SK-N-SH (cell line): ENCODE results near the gene NOC2L. TPM values are rescaled to one million over a fixed set of nuclear protein-coding genes. Genes with fewer than 3 reads are reported as not detected.

Experiments used
- CTCF ChIA-PET: fragments of 300-600, 350-600 bp; formaldehyde crosslinking; extraction: SDS; loops from one replicate; lab custom pipeline; 2021; lab: Yijun Ruan, JAX
- POLR2A ChIA-PET: fragments of 350-600 bp; sonication (Branson Sonifier 250); formaldehyde crosslinking; extraction: SDS; loops from one replicate; lab custom pipeline; 2020; ENCODE audit warnings: antibody characterized with exemption, inconsistent platforms; lab: Yijun Ruan, JAX
- DNase-seq: peaks from one replicate; pipeline ENCODE4 v3.0.0; 2012
- H2AFZ ChIP-seq: fragments of 200-600 bp; sonication (generic); 2 replicates; pipeline ENCODE4 v1.8.1; 2016; ENCODE audit warnings: antibody characterized with exemption, mild to moderate bottlenecking, low read depth
- H3F3A ChIP-seq: fragments of 200-600 bp; sonication (generic); replicated peaks from 2 replicates; pipeline ENCODE3; 2016; ENCODE audit warnings: antibody characterized with exemption, mild to moderate bottlenecking; ENCODE audit not compliant: insufficient read depth
- H3K27ac ChIP-seq, 2 experiments: fragments of 200-500 bp in 1 of 2; fragments of 200-600 bp in 1 of 2; sonication (Bioruptor generic) in 1 of 2; sonication (generic), shearing (Covaris generic) in 1 of 2; 2 replicates each; pipeline versions ENCODE4 v1.5.1 to v1.6.1; 2014 to 2016; ENCODE audit warnings: low read depth in 2 of 2, inconsistent platforms in 1 of 2, low read length in 1 of 2, mild to moderate bottlenecking in 1 of 2, mixed read lengths in 1 of 2
- H3K27me3 ChIP-seq: fragments of 200-600 bp; sonication (generic), shearing (Covaris generic); 2 replicates; pipeline ENCODE4 v1.6.1; 2016; ENCODE audit warnings: mixed run types; ENCODE audit not compliant: insufficient read depth
- H3K36me3 ChIP-seq, 2 experiments: fragments of 200-500 bp in 1 of 2; fragments of 200-600 bp in 1 of 2; sonication (Bioruptor generic) in 1 of 2; sonication (generic) in 1 of 2; replicated peaks in 1 of 2; 2 replicates each; pipeline versions ENCODE3 to v1.5.1; 2014 to 2016; ENCODE audit warnings: low read length in 1 of 2, mild to moderate bottlenecking in 1 of 2; ENCODE audit not compliant: insufficient read depth in 2 of 2, control insufficient read depth in 1 of 2
- H3K4me1 ChIP-seq, 2 experiments: fragments of 200-500 bp in 1 of 2; fragments of 200-600 bp in 1 of 2; sonication (Bioruptor generic) in 1 of 2; sonication (generic), shearing (Covaris generic) in 1 of 2; 2 replicates each; pipeline versions ENCODE4 v1.5.1 to v1.6.1; 2014 to 2016; ENCODE audit warnings: low read depth in 1 of 2, low read length in 1 of 2, mixed run types in 1 of 2; ENCODE audit not compliant: insufficient read depth in 2 of 2, control insufficient read depth in 1 of 2
- H3K4me2 ChIP-seq: fragments of 200-600 bp; sonication (generic), shearing (Covaris generic); 2 replicates; pipeline ENCODE4 v1.6.1; 2017; ENCODE audit warnings: mixed run types
- H3K4me3 ChIP-seq, 2 experiments: fragments of 200-500 bp in 1 of 2; fragments of 200-600 bp in 1 of 2; sonication (Bioruptor generic) in 1 of 2; sonication (generic), shearing (Covaris generic) in 1 of 2; 2 replicates each; pipeline versions ENCODE4 v1.5.1 to v1.8.1; 2014 to 2016; ENCODE audit warnings: low read depth in 2 of 2, inconsistent platforms in 1 of 2, low read length in 1 of 2, mild to moderate bottlenecking in 1 of 2, mixed read lengths in 1 of 2, moderate library complexity in 1 of 2
- H3K79me2 ChIP-seq: fragments of 200-600 bp; sonication (generic); 2 replicates; pipeline ENCODE4 v1.8.1; 2017; ENCODE audit warnings: mild to moderate bottlenecking; ENCODE audit not compliant: insufficient read depth
- H3K9ac ChIP-seq: fragments of 200-600 bp; sonication (generic); 2 replicates; pipeline ENCODE4 v1.6.1; 2017; ENCODE audit warnings: mixed run types
- H3K9me2 ChIP-seq: fragments of 200-600 bp; sonication (generic); 2 replicates; pipeline ENCODE4 v1.6.1; 2017; ENCODE audit warnings: mixed run types
- H3K9me3 ChIP-seq: fragments of 200-600 bp; sonication (generic); 2 replicates; pipeline ENCODE4 v1.6.1; 2017; ENCODE audit warnings: mixed run types, mild to moderate bottlenecking, moderate library complexity
- H4K20me1 ChIP-seq: fragments of 200-600 bp; sonication (generic); 2 replicates; pipeline ENCODE4 v1.6.1; 2017; ENCODE audit warnings: mild to moderate bottlenecking, mixed run types; ENCODE audit not compliant: insufficient read depth
- CHD2 ChIP-seq: fragments of 150-350 bp; IDR thresholded peaks from 2 replicates; pipeline ENCODE4 v1.6.1; 2018; ENCODE audit warnings: low read length; ENCODE audit not compliant: partially characterized antibody
- FOXM1 ChIP-seq: IDR thresholded peaks from 2 replicates; pipeline ENCODE4 v1.4.0; 2012; ENCODE audit warnings: low read depth, mild to moderate bottlenecking
- GATA2 ChIP-seq: sonication (generic); formaldehyde crosslinking; IDR thresholded peaks from 2 replicates; pipeline ENCODE4 v1.5.0; 2020; ENCODE audit warnings: mild to moderate bottlenecking, missing genetic modification reagents
- MEF2A ChIP-seq: IDR thresholded peaks from 2 replicates; pipeline ENCODE4 v1.4.0; 2012; ENCODE audit warnings: low read depth, borderline replicate concordance
- PBX3 ChIP-seq: IDR thresholded peaks from 2 replicates; pipeline ENCODE4; 2012
- POLR2AphosphoS5 ChIP-seq: IDR thresholded peaks from 2 replicates; pipeline ENCODE4 v1.6.1; 2012; ENCODE audit warnings: low read depth, low read length
- RFX5 ChIP-seq: IDR thresholded peaks from 2 replicates; pipeline ENCODE4 v1.6.1; 2012; ENCODE audit warnings: mild to moderate bottlenecking, improper control_type of control experiment, low read length
- RXRA ChIP-seq: IDR thresholded peaks from 2 replicates; pipeline ENCODE4 v1.4.0; 2012; ENCODE audit warnings: low read depth, mild to moderate bottlenecking, borderline replicate concordance
- YY1 ChIP-seq: IDR thresholded peaks from 2 replicates; pipeline ENCODE4 v1.4.0; 2012; ENCODE audit warnings: low read depth, mild to moderate bottlenecking
- WGBS: methylation state at CpG from one replicate; pipeline ENCODE4 v1.1.6; 2017; ENCODE audit warnings: low lambda C conversion rate; 5-methylcytosine and 5-hydroxymethylcytosine counted together
- polyA plus RNA-seq, 3 experiments: library from polyadenylated mRNA; depleted of rRNA; stranded (reverse); fragments of >200 nt; gene quantifications; 2 replicates each; pipeline ENCODE4 v1.2.3, GENCODE V29; 2012
- TF ChIP-seq, protein P1 (sequence below): fragments of 150-350 bp; IDR thresholded peaks from 2 replicates; pipeline ENCODE4 v1.6.1; 2017; ENCODE audit warnings: antibody characterized with exemption, low read length, low read depth, borderline replicate concordance

NOC2L gene
- polyA plus RNA-seq, 1 of the 3 experiments (the other 2 are of a cell fraction), result 124 TPM

DNA sequence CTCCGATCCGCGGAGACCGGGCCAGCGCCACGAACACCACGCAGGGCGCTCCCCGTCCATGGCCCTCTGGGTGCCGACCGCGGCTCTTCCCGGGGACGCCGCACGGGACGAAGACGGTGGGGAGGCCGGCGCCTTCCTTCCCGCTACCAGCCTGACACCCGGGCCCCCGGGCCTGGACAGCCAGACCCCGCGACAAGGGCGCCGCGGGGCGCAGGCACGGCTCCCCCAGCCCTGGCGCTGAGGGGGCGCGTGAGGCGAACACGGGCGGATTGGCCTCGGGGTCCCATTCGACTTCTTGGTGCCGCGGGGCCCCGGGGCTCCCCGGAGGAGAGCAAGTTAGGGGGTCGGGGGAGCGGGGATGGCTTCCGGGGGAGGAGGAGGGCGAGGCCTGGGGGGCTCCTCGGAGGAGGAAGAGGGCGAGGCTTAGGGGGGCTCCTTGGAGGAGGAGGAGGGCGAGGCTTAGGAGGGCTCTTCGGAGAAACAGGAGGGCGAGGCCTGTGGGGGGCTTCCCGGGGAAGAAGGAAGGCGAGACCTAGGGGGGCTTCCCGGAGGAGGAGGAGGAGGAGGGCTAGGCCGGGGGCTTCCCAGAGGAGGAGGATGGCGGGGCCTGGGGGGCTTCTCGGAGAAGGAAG is 791 bp upstream of the NOC2L start:
- peak overlapping the region; percentile 39 to 75 for H3K4me3 ChIP-seq
- H4K20me1 ChIP-seq, result no peaks in the 10 kb centered on the region
- H3K4me2 ChIP-seq, result peak overlapping the region; percentile 24; the same call in 1 of the 2 replicates
- TF ChIP-seq GATA2 (CRISPR knock-in tag), result no peak
- TF ChIP-seq RXRA, result no peak
- TF ChIP-seq YY1, result no peak
- TF ChIP-seq MEF2A, result no peak
- TF ChIP-seq POLR2AphosphoS5, result no peak
- no peak for TF ChIP-seq CHD2
- no peak for TF ChIP-seq PBX3
- no peak for TF ChIP-seq RFX5
- no peak for TF ChIP-seq FOXM1
- H3K36me3 ChIP-seq, result peaks cover 0 to 37% of the 10 kb centered on the region in 2 experiments
- H3K27me3 ChIP-seq, result no peaks in the 10 kb centered on the region
- CTCF ChIA-PET, result interaction anchor here (0.8 to 2.1 kb wide), 6 partner anchors 11 to 91 kb away, joined by 3 to 14 read pairs (median 4); no protein-coding TSS in a partner anchor
- DNase-seq, result no peak
- H3K9me3 ChIP-seq, result no peaks in the 10 kb centered on the region
- H3K4me1 ChIP-seq, result peaks cover 4 to 17% of the 10 kb centered on the region in 2 experiments; a peak in 2 of 4 replicates
- WGBS, result 24% methylated on average over 22 of the region's 57 CpGs
- H3K9me2 ChIP-seq, result no peaks in the 10 kb centered on the region
- POLR2A ChIA-PET, result interaction anchor here (1.3 kb wide), 1 partner anchor 11 kb away, joined by 4 read pairs; no protein-coding TSS in a partner anchor
- peaks cover 21% of the 10 kb centered on the region for H3K79me2 ChIP-seq
- H3F3A ChIP-seq, result no peaks in the 10 kb centered on the region
- H3K27ac ChIP-seq, result no peak overlapping the region; a peak in 1 of 4 replicates
- H3K9ac ChIP-seq, result peak overlapping the region; percentile 36; the same call in 1 of the 2 replicates
- H2AFZ ChIP-seq, result no peak overlapping the region

DNA sequence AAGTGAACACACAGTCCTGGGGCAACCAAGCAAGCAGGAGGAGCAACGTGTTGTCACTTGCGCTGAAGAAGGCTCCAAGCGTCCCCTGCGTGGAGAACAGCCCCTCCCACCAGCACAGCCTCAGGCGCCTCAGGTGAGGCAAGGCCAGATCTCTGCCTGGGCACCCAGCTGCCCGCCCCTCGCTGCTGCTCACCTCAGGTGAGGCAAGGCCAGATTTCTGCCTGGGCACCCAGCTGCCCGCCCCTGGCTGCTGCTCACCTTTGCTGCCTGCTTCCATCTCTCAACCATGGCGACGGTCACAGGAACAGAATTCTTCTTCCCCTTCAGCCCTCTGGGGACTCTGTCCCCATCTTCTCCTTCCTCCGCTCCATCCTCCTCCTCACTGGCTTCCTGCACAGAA is 2.4 kb downstream of the NOC2L start:
- WGBS, result 97% methylated on average over 4 of the region's 11 CpGs
- Histone ChIP-seq H3K9me2 (no peaks in the 10 kb centered on the region), H4K20me1 (no peaks in the 10 kb centered on the region), H3K79me2 (peaks cover 21% of the 10 kb centered on the region), H3K36me3 (peaks cover 0 to 53% of the 10 kb centered on the region in 2 experiments), H3K4me3 (no peak overlapping the region), H3K4me1 (peaks cover 4 to 15% of the 10 kb centered on the region in 2 experiments; a peak in 2 of 4 replicates), H3K9me3 (no peaks in the 10 kb centered on the region)
- CTCF ChIA-PET, result interaction anchor here (1.4 kb wide), 1 partner anchor 16 kb away, joined by 4 read pairs; no protein-coding TSS in a partner anchor
- no peak for DNase-seq
- TF ChIP-seq, protein P1, sequence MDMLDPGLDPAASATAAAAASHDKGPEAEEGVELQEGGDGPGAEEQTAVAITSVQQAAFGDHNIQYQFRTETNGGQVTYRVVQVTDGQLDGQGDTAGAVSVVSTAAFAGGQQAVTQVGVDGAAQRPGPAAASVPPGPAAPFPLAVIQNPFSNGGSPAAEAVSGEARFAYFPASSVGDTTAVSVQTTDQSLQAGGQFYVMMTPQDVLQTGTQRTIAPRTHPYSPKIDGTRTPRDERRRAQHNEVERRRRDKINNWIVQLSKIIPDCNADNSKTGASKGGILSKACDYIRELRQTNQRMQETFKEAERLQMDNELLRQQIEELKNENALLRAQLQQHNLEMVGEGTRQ, result no peak
- TF ChIP-seq, all 33 proteins: peak for 0
- no peak overlapping the region for H3K9ac ChIP-seq
- H3F3A ChIP-seq, result no peaks in the 10 kb centered on the region
- H3K27me3 ChIP-seq, result no peaks in the 10 kb centered on the region
- H3K4me2 ChIP-seq, result no peak overlapping the region
- H2AFZ ChIP-seq, result no peak overlapping the region
- no peak overlapping the region for H3K27ac ChIP-seq
- POLR2A ChIA-PET, result no interaction called here
